ENCODE data around the gene PCID2.

DNA sequence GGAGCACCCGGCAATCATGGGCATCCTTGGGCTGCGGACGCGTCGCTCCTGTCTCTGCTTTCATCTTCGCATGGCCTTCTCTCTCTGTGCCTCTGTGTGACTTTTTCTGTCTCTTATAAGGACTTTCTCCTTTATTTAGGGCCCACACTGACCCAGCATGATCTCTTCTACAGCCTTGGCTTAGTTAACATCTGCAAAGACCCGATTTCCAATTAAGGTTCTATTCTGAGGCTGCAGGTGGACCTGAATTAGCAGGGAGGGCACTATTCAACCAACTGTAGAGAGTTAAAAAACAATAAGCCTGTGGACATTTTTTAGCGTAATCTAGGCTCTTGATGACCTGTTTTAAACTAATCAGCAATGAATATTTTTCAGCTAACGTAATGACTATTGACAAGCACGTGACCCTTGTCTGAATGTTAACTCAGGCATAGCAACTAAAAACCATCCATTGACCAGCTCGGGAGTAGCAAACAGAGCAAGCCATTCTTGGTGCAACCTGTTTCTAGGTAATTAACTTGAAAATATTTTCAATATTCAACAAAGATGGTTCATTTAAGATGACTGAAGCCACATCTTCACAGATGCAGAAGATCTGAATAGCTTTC is 70.7 kb downstream of the PCID2 start:
- TF ChIP-seq, protein P1, sequence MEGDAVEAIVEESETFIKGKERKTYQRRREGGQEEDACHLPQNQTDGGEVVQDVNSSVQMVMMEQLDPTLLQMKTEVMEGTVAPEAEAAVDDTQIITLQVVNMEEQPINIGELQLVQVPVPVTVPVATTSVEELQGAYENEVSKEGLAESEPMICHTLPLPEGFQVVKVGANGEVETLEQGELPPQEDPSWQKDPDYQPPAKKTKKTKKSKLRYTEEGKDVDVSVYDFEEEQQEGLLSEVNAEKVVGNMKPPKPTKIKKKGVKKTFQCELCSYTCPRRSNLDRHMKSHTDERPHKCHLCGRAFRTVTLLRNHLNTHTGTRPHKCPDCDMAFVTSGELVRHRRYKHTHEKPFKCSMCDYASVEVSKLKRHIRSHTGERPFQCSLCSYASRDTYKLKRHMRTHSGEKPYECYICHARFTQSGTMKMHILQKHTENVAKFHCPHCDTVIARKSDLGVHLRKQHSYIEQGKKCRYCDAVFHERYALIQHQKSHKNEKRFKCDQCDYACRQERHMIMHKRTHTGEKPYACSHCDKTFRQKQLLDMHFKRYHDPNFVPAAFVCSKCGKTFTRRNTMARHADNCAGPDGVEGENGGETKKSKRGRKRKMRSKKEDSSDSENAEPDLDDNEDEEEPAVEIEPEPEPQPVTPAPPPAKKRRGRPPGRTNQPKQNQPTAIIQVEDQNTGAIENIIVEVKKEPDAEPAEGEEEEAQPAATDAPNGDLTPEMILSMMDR (IDR thresholded peaks at IDR 0.05): no peak
- TF ChIP-seq EZH2 (IDR thresholded peaks at IDR 0.05): no peak
- TF ChIP-seq EZH2phosphoT487 (IDR thresholded peaks at IDR 0.05): no peak
